K562 (cell line): Measurements from ENCODE around the gene SACS. TPM values are rescaled to one million over a fixed set of nuclear protein-coding genes. Genes with fewer than 3 reads are reported as not detected.

ENCODE experiments used
- ATAC-seq: fragments of 200-7000 bp; cut with Tn5 transposase; 3 replicates; pipeline ENCODE4 v1.9.1; 2020; ENCODE audit warnings: moderate library complexity
- BruUV-seq: library from RNA; stranded (reverse); fragments of 400-500 nt; replicated peaks from 2 replicates; lab custom pipeline; 2021; lab: Mats Ljungman, UMichigan
- CTCF ChIA-PET: fragments of 300-600 bp; formaldehyde crosslinking; extraction: SDS; loops from one replicate; lab custom pipeline; 2021; ENCODE audit warnings: low intra/inter-chr PET ratio; lab: Yijun Ruan, JAX
- POLR2A ChIA-PET: fragments of 300-600, 350-650 bp; sonication (Branson Sonifier 250); formaldehyde crosslinking; extraction: SDS; loops from one replicate; lab custom pipeline; 2021; ENCODE audit warnings: antibody characterized with exemption, inconsistent platforms; lab: Yijun Ruan, JAX
- DNase-seq, 4 experiments: peaks; one replicate each; pipeline versions ENCODE4 v3.0.0 to v3.0.0-alpha.2; 2011 to 2018; ENCODE audit warnings: low spot score in 3 of 4, mixed read lengths in 3 of 4; ENCODE audit errors: extremely low read depth in 1 of 4
- FAIRE-seq: peaks from 2 replicates; lab custom pipeline; 2011; peaks lifted over from hg19 to GRCh38; lab: Jason Lieb, UNC
- H2AFZ ChIP-seq: 2 replicates; pipeline ENCODE4 v1.6.0; 2011; ENCODE audit warnings: low read depth, low read length, control low read depth, inconsistent platforms
- H3K27ac ChIP-seq: fragments of 200-600 bp; 3 replicates; pipeline ENCODE4 v1.8.0; 2011; ENCODE audit warnings: low read depth, mild to moderate bottlenecking, control low read depth, inconsistent platforms, low read length, moderate library complexity, mixed read lengths; ENCODE audit errors: extremely low read depth
- H3K27me3 ChIP-seq, 2 experiments: fragments of 300-600 bp in 1 of 2; 2 replicates in 1 of 2; 3 replicates in 1 of 2; pipeline versions ENCODE4 v1.6.0 to v1.8.0; 2011; ENCODE audit warnings: inconsistent platforms in 2 of 2, low read length in 2 of 2, mild to moderate bottlenecking in 1 of 2, mixed read lengths in 1 of 2, moderate library complexity in 1 of 2; ENCODE audit not compliant: control insufficient read depth in 2 of 2, insufficient read depth in 2 of 2
- H3K36me3 ChIP-seq: fragments of 300-600 bp; 3 replicates; pipeline ENCODE4 v1.8.0; 2011; ENCODE audit warnings: mild to moderate bottlenecking, low read length, inconsistent platforms; ENCODE audit not compliant: control insufficient read depth, insufficient read depth
- H3K4me1 ChIP-seq, 2 experiments: fragments of 200-600 bp in 1 of 2; replicated peaks in 1 of 2; 2 replicates in 1 of 2; 3 replicates in 1 of 2; pipeline versions ENCODE4 v1.5.1 to v1.8.0; 2011; ENCODE audit warnings: inconsistent platforms in 2 of 2, low read length in 2 of 2, mild to moderate bottlenecking in 1 of 2, mixed read lengths in 1 of 2, moderate library complexity in 1 of 2; ENCODE audit not compliant: control insufficient read depth in 2 of 2, insufficient read depth in 2 of 2
- H3K4me2 ChIP-seq: 2 replicates; pipeline ENCODE4 v1.6.1; 2011; ENCODE audit warnings: low read length, control low read depth, inconsistent platforms, mixed read lengths; ENCODE audit not compliant: insufficient read depth
- H3K4me3 ChIP-seq: fragments of 200-600 bp; sonication (generic), shearing (Covaris generic); 2 replicates; pipeline ENCODE4 v1.5.1; 2016; ENCODE audit warnings: control low read depth, inconsistent platforms
- H3K79me2 ChIP-seq: fragments of 200-600 bp; 3 replicates; pipeline ENCODE4 v1.8.0; 2011; ENCODE audit warnings: low read length, inconsistent platforms; ENCODE audit not compliant: control insufficient read depth, insufficient read depth
- H3K9ac ChIP-seq, 2 experiments: 2 replicates each; pipeline versions ENCODE4 v1.6.0 to v1.6.1; 2011; ENCODE audit warnings: low read depth in 2 of 2, low read length in 2 of 2, control low read depth in 1 of 2, inconsistent platforms in 1 of 2, mild to moderate bottlenecking in 1 of 2, mixed read lengths in 1 of 2; ENCODE audit not compliant: insufficient read depth in 1 of 2
- H3K9me1 ChIP-seq: one replicate; pipeline ENCODE4 v1.6.0; 2011; ENCODE audit warnings: inconsistent platforms, mild to moderate bottlenecking, low read length, moderate library complexity; ENCODE audit not compliant: control insufficient read depth, insufficient read depth
- H3K9me3 ChIP-seq: replicated peaks from 2 replicates; pipeline ENCODE4 v1.5.1; 2011; ENCODE audit warnings: low read depth, low read length, inconsistent platforms; ENCODE audit not compliant: control insufficient read depth, insufficient read depth
- H4K20me1 ChIP-seq: replicated peaks from 2 replicates; pipeline ENCODE4 v1.6.1; 2011; ENCODE audit warnings: low read length, inconsistent platforms, mixed read lengths; ENCODE audit not compliant: control insufficient read depth, insufficient read depth
- BRF1 ChIP-seq: IDR thresholded peaks from 3 replicates; pipeline ENCODE4 v1.6.1; 2011; ENCODE audit warnings: borderline replicate concordance, mild to moderate bottlenecking; ENCODE audit not compliant: insufficient read length; ENCODE audit errors: extremely low read depth
- C11orf30 ChIP-seq: fragments of 450-650 bp; IDR thresholded peaks from 2 replicates; pipeline ENCODE4 v1.6.1; 2016; ENCODE audit warnings: low read depth, mild to moderate bottlenecking
- CBFA2T2 ChIP-seq: fragments of 450-650 bp; conservative IDR thresholded peaks from 2 replicates; pipeline ENCODE4 v1.6.1; 2017; ENCODE audit warnings: mild to moderate bottlenecking
- CSDE1 ChIP-seq, 2 experiments: fragments of 450-650 bp; IDR thresholded peaks; 2 replicates each; pipeline ENCODE4 v1.6.1; 2016; ENCODE audit warnings: mild to moderate bottlenecking in 1 of 2
- DACH1 ChIP-seq: fragments of 450-650 bp; IDR thresholded peaks from 2 replicates; pipeline ENCODE4 v1.6.1; 2018; ENCODE audit not compliant: partially characterized antibody
- DIDO1 ChIP-seq: fragments of 450-650 bp; IDR thresholded peaks from 2 replicates; pipeline ENCODE4 v1.6.1; 2016; ENCODE audit warnings: low read depth, missing biosample characterization, missing genetic modification characterization
- ETV6 ChIP-seq, 3 experiments: fragments of 150-350 bp in 1 of 3; sonication (generic) in 1 of 3; formaldehyde crosslinking in 1 of 3; IDR thresholded peaks; 2 replicates each; pipeline versions ENCODE4 v1.6.1 to v1.8.0; 2014 to 2022; ENCODE audit warnings: borderline replicate concordance in 2 of 3, low read depth in 2 of 3, antibody characterized with exemption in 1 of 3, low read length in 1 of 3, mild to moderate bottlenecking in 1 of 3, missing genetic modification reagents in 1 of 3
- MAFG ChIP-seq: fragments of 450-650 bp; conservative IDR thresholded peaks from 2 replicates; pipeline ENCODE4 v1.6.1; 2016; ENCODE audit warnings: missing genetic modification characterization, missing compliant biosample characterization
- MCM7 ChIP-seq, 2 experiments: fragments of 450-650 bp; IDR thresholded peaks; 2 replicates each; pipeline ENCODE4 v1.6.1; 2016 to 2018
- MIER1 ChIP-seq: fragments of 450-650 bp; IDR thresholded peaks from 2 replicates; pipeline ENCODE4 v1.6.1; 2016; ENCODE audit warnings: antibody characterized with exemption, mild to moderate bottlenecking, low read depth
- POLR2A ChIP-seq: fragments of 450-650 bp; conservative IDR thresholded peaks from 2 replicates; pipeline ENCODE4 v1.6.1; 2016
- PPARD ChIP-seq: fragments of 250-450 bp; sonication (Bioruptor Pico); IDR thresholded peaks from 2 replicates; pipeline ENCODE4 v1.8.0; 2022; ENCODE audit warnings: inconsistent platforms, mild to moderate bottlenecking, moderate library complexity
- SAFB2 ChIP-seq: fragments of 200-400 bp; formaldehyde crosslinking; IDR thresholded peaks from 2 replicates; pipeline ENCODE4 v1.6.1; 2018; ENCODE audit warnings: borderline replicate concordance, low read length, low read depth, moderate library complexity; ENCODE audit not compliant: severe bottlenecking
- SMARCA4 ChIP-seq: fragments of 450-650 bp; IDR thresholded peaks from 2 replicates; pipeline ENCODE4 v1.6.1; 2016
- SP2 ChIP-seq: IDR thresholded peaks from 2 replicates; pipeline ENCODE4 v1.6.1; 2011; ENCODE audit warnings: mild to moderate bottlenecking, low read depth, low read length, moderate library complexity; ENCODE audit not compliant: poor library complexity, severe bottlenecking; ENCODE audit errors: extremely low read depth
- SRSF3 ChIP-seq: fragments of 200-400 bp; formaldehyde crosslinking; IDR thresholded peaks from 2 replicates; pipeline ENCODE4 v1.6.1; 2016; ENCODE audit warnings: mild to moderate bottlenecking, low read length, moderate library complexity; ENCODE audit not compliant: insufficient read depth
- TARDBP ChIP-seq: fragments of 450-650 bp; IDR thresholded peaks from 2 replicates; pipeline ENCODE4 v1.6.1; 2016
- ZKSCAN3 ChIP-seq: fragments of 250-450 bp; sonication (Bioruptor Pico); IDR thresholded peaks from 2 replicates; pipeline ENCODE4 v1.4.0; 2020
- ZNF12 ChIP-seq: sonication (generic); formaldehyde crosslinking; IDR thresholded peaks from 2 replicates; pipeline ENCODE4 v1.4.0; 2020; ENCODE audit warnings: mild to moderate bottlenecking, missing genetic modification reagents
- ZNF274 ChIP-seq: IDR thresholded peaks from 2 replicates; pipeline ENCODE4 v1.6.1; 2011; ENCODE audit warnings: low read depth, mild to moderate bottlenecking, low read length, moderate library complexity, borderline replicate concordance
- ZNF830 ChIP-seq: fragments of 250-450 bp; sonication (Bioruptor Pico); IDR thresholded peaks from 2 replicates; pipeline ENCODE4 v1.5.0; 2021; ENCODE audit warnings: mild to moderate bottlenecking
- ZSCAN29 ChIP-seq: fragments of 450-650 bp; IDR thresholded peaks from 2 replicates; pipeline ENCODE4 v1.6.1; 2017
- WGBS: fragments of 100-300 bp; shearing (Covaris generic); methylation state at CpG from one replicate; pipeline ENCODE4 v1.1.6; 2016; ENCODE audit warnings: low coverage, mixed read lengths; ENCODE audit not compliant: insufficient coverage; ENCODE audit errors: missing lambda C conversion rate; 5-methylcytosine and 5-hydroxymethylcytosine counted together
- in situ Hi-C: fragments of 300-500 bp; cut with MboI; formaldehyde crosslinking; loops from 4 replicates; pipeline ENCODE4 v1.15.0; 2018; ENCODE audit warnings: inconsistent platforms, mixed read lengths
- intact Hi-C: fragments of 100-400 bp; cut with micrococcal nuclease; formaldehyde crosslinking; loops from 2 replicates; pipeline ENCODE4 v1.14.2; 2022
- polyA plus RNA-seq, 8 experiments: library from polyadenylated mRNA; depleted of rRNA in 4 of 8; stranded (reverse) in 5 of 8; unstranded in 3 of 8; fragments of >200 nt; fragmentation: Nextera tagmentation in 2 of 8; fragmentation: Illumina TruSeq in 1 of 8; extraction: Ambion mirVana in 2 of 8; extraction: Trizol in 1 of 8; gene quantifications; 2 replicates each; pipeline versions ENCODE4 v1.2.1 to v1.2.3, GENCODE V29; 2011 to 2014; ENCODE audit warnings: inconsistent platforms in 1 of 8, missing spikeins in 1 of 8
- total RNA-seq, 7 experiments: library from RNA; depleted of rRNA in 6 of 7; stranded (reverse); fragments of >200 nt in 6 of 7; fragmentation: Illumina TruSeq in 2 of 7; extraction: Trizol in 2 of 7; gene quantifications; 2 replicates each; pipeline versions ENCODE4 v1.2.1 to v1.2.3, GENCODE V29; 2011 to 2021; ENCODE audit warnings: low replicate concordance in 1 of 7
- TF ChIP-seq, protein P1 (sequence below): fragments of 450-650 bp; IDR thresholded peaks from 2 replicates; pipeline ENCODE4 v1.6.1; 2016; ENCODE audit warnings: antibody characterized with exemption

Gene SACS
- total and polyA plus RNA-seq, 9 of the 15 experiments (the other 6 are each of a cell fraction or from before 2014, with no cell fraction given): 4.7 to 28.2 (median 18.9) TPM

DNA sequence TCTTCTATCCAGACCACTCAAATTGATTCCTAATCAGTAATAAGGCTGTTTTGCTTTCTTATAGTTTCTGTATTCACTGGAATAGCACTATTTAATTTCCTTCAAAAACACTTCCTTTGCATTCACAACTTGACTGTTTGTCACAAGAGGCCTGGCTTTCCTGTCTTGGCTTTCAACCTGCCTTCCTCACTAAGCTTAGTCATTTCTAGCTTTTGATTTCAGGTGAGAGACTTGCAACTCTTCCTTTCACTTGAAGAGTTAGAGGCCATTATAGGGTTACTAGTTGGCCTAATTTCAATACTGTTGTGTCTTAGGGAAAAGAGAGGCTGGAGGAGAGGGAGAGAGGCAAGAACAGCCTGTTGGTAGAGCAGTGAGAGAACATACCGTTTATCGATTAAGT is 47.0 kb downstream of the SACS start:
- WGBS: 0% methylated on average over 1 of the region's 2 CpGs

DNA sequence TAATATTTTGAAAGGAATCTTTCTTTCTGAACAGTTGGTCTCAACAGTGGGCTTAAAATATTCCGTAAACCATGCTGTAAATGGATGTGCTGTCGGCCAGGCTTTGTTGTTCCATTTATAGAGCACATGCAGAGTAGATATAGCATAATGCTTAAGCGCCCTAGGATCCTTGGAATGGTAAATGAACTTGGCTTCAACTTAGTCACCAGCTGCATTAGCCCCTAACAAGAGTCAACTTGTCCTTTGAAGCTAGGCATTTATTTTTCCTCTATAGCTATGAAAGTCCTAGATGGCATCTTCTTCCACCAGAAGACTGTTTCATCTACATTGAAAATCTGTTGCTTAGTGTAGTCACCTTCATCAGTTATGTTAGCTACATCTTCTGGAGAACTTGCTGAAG is 47.6 kb downstream of the SACS start:
- Histone ChIP-seq H3K4me3 (no peak overlapping the region), H3K9ac (no peak overlapping the region), H3K4me1 (no peaks in the 10 kb centered on the region), H2AFZ (no peak overlapping the region), H4K20me1 (no peaks in the 10 kb centered on the region), H3K4me2 (no peak overlapping the region), H3K27me3 (peaks cover 3 to 11% of the 10 kb centered on the region in 2 experiments; a peak in 3 of 5 replicates), H3K79me2 (no peaks in the 10 kb centered on the region), H3K27ac (no peak overlapping the region), H3K9me3 (no peaks in the 10 kb centered on the region), H3K36me3 (no peaks in the 10 kb centered on the region), H3K9me1 (no peaks in the 10 kb centered on the region)
- in situ Hi-C loops: no loop called here
- FAIRE-seq (no peak), ATAC-seq (no peak), DNase-seq (no peak)
- CTCF ChIA-PET: no interaction called here
- no TSS peak for BruUV-seq
- intact Hi-C loops: no loop called here
- no peak for TF ChIP-seq TARDBP
- no peak for TF ChIP-seq ZNF274
- TF ChIP-seq MIER1: no peak
- TF ChIP-seq SP2: no peak
- no peak for TF ChIP-seq DIDO1 (tag)
- TF ChIP-seq, protein P1, sequence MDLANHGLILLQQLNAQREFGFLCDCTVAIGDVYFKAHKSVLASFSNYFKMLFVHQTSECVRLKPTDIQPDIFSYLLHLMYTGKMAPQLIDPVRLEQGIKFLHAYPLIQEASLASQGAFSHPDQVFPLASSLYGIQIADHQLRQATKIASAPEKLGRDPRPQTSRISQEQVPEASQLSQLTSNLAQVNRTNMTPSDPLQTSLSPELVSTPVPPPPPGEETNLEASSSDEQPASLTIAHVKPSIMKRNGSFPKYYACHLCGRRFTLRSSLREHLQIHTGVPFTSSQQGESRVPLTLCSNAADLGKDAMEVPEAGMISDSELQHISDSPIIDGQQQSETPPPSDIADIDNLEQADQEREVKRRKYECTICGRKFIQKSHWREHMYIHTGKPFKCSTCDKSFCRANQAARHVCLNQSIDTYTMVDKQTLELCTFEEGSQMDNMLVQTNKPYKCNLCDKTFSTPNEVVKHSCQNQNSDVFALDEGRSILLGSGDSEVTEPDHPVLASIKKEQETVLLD: no peak
- TF ChIP-seq MCM7 (IDR thresholded peaks at IDR 0.05): no peak
- no peak for TF ChIP-seq PPARD (CRISPR knock-in tag)
- no peak for TF ChIP-seq SAFB2
- no peak for TF ChIP-seq SRSF3
- TF ChIP-seq POLR2A: no peak
- POLR2A ChIA-PET: no interaction called here
- 0% methylated on average over 3 of the region's 3 CpGs for WGBS

More for the DNA sequence above, 47.0 kb downstream of the SACS start:
- TF ChIP-seq ZSCAN29 (no peak), DACH1 (no peak), MAFG (no peak), ETV6 (IDR thresholded peaks at IDR 0.05; ENCODE audit: borderline replicate concordance in 1 of 2, low read depth in 2 of 2, low read length in 1 of 2) (no peak), ETV6 (CRISPR knock-in tag; IDR thresholded peaks at IDR 0.05; ENCODE audit: borderline replicate concordance) (no peak), C11orf30 (no peak), ZNF830 (CRISPR knock-in tag) (no peak), CBFA2T2 (no peak), CSDE1 (IDR thresholded peaks at IDR 0.05) (no peak), SMARCA4 (no peak), ZNF12 (CRISPR knock-in tag) (no peak), ZKSCAN3 (CRISPR knock-in tag) (no peak), BRF1 (no peak)
- in situ Hi-C loops: no loop called here
- no peak overlapping the region for H3K4me3 ChIP-seq
- H3K9me3 ChIP-seq: no peaks in the 10 kb centered on the region
- no TSS peak for BruUV-seq
- H3K9me1 ChIP-seq: no peaks in the 10 kb centered on the region
- H3K27ac ChIP-seq: no peak overlapping the region
- H3K4me1 ChIP-seq: no peaks in the 10 kb centered on the region
- intact Hi-C loops: no loop called here
- H3K36me3 ChIP-seq: no peaks in the 10 kb centered on the region
- no peak overlapping the region for H2AFZ ChIP-seq
- no peaks in the 10 kb centered on the region for H3K79me2 ChIP-seq
- ChIA-PET CTCF (no interaction called here), POLR2A (no interaction called here)
- H3K4me2 ChIP-seq: no peak overlapping the region
- H3K9ac ChIP-seq: no peak overlapping the region
- no peak for FAIRE-seq
- no peak for ATAC-seq
- no peak for DNase-seq
- H4K20me1 ChIP-seq: no peaks in the 10 kb centered on the region
- H3K27me3 ChIP-seq: peaks cover 0 to 11% of the 10 kb centered on the region in 2 experiments; a peak in 3 of 5 replicates
